K562 (cell line): ENCODE data around the gene CHN1. TPM values are rescaled to one million over a fixed set of nuclear protein-coding genes. Genes with fewer than 3 reads are reported as not detected.

Experiments
- ATAC-seq: fragments of 200-7000 bp; cut with Tn5 transposase; 3 replicates; pipeline ENCODE4 v1.9.1; 2020; ENCODE audit warnings: moderate library complexity
- BruUV-seq: library from RNA; stranded (reverse); fragments of 400-500 nt; replicated peaks from 2 replicates; lab custom pipeline; 2021; lab: Mats Ljungman, UMichigan
- CTCF ChIA-PET: fragments of 300-600 bp; formaldehyde crosslinking; extraction: SDS; loops from one replicate; lab custom pipeline; 2021; ENCODE audit warnings: low intra/inter-chr PET ratio; lab: Yijun Ruan, JAX
- POLR2A ChIA-PET: fragments of 300-600, 350-650 bp; sonication (Branson Sonifier 250); formaldehyde crosslinking; extraction: SDS; loops from one replicate; lab custom pipeline; 2021; ENCODE audit warnings: antibody characterized with exemption, inconsistent platforms; lab: Yijun Ruan, JAX
- DNase-seq, 4 experiments: peaks; one replicate each; pipeline versions ENCODE4 v3.0.0 to v3.0.0-alpha.2; 2011 to 2018; ENCODE audit warnings: low spot score in 3 of 4, mixed read lengths in 3 of 4; ENCODE audit errors: extremely low read depth in 1 of 4
- FAIRE-seq: peaks from 2 replicates; lab custom pipeline; 2011; peaks lifted over from hg19 to GRCh38; lab: Jason Lieb, UNC
- H2AFZ ChIP-seq: 2 replicates; pipeline ENCODE4 v1.6.0; 2011; ENCODE audit warnings: low read depth, low read length, control low read depth, inconsistent platforms
- H3K27ac ChIP-seq: fragments of 200-600 bp; 3 replicates; pipeline ENCODE4 v1.8.0; 2011; ENCODE audit warnings: low read depth, mild to moderate bottlenecking, control low read depth, inconsistent platforms, low read length, moderate library complexity, mixed read lengths; ENCODE audit errors: extremely low read depth
- H3K27me3 ChIP-seq, 2 experiments: fragments of 300-600 bp in 1 of 2; 2 replicates in 1 of 2; 3 replicates in 1 of 2; pipeline versions ENCODE4 v1.6.0 to v1.8.0; 2011; ENCODE audit warnings: inconsistent platforms in 2 of 2, low read length in 2 of 2, mild to moderate bottlenecking in 1 of 2, mixed read lengths in 1 of 2, moderate library complexity in 1 of 2; ENCODE audit not compliant: control insufficient read depth in 2 of 2, insufficient read depth in 2 of 2
- H3K36me3 ChIP-seq: fragments of 300-600 bp; 3 replicates; pipeline ENCODE4 v1.8.0; 2011; ENCODE audit warnings: mild to moderate bottlenecking, low read length, inconsistent platforms; ENCODE audit not compliant: control insufficient read depth, insufficient read depth
- H3K4me1 ChIP-seq, 2 experiments: fragments of 200-600 bp in 1 of 2; replicated peaks in 1 of 2; 2 replicates in 1 of 2; 3 replicates in 1 of 2; pipeline versions ENCODE4 v1.5.1 to v1.8.0; 2011; ENCODE audit warnings: inconsistent platforms in 2 of 2, low read length in 2 of 2, mild to moderate bottlenecking in 1 of 2, mixed read lengths in 1 of 2, moderate library complexity in 1 of 2; ENCODE audit not compliant: control insufficient read depth in 2 of 2, insufficient read depth in 2 of 2
- H3K4me2 ChIP-seq: 2 replicates; pipeline ENCODE4 v1.6.1; 2011; ENCODE audit warnings: low read length, control low read depth, inconsistent platforms, mixed read lengths; ENCODE audit not compliant: insufficient read depth
- H3K4me3 ChIP-seq: fragments of 200-600 bp; sonication (generic), shearing (Covaris generic); 2 replicates; pipeline ENCODE4 v1.5.1; 2016; ENCODE audit warnings: control low read depth, inconsistent platforms
- H3K79me2 ChIP-seq: fragments of 200-600 bp; 3 replicates; pipeline ENCODE4 v1.8.0; 2011; ENCODE audit warnings: low read length, inconsistent platforms; ENCODE audit not compliant: control insufficient read depth, insufficient read depth
- H3K9ac ChIP-seq, 2 experiments: 2 replicates each; pipeline versions ENCODE4 v1.6.0 to v1.6.1; 2011; ENCODE audit warnings: low read depth in 2 of 2, low read length in 2 of 2, control low read depth in 1 of 2, inconsistent platforms in 1 of 2, mild to moderate bottlenecking in 1 of 2, mixed read lengths in 1 of 2; ENCODE audit not compliant: insufficient read depth in 1 of 2
- H3K9me1 ChIP-seq: one replicate; pipeline ENCODE4 v1.6.0; 2011; ENCODE audit warnings: inconsistent platforms, mild to moderate bottlenecking, low read length, moderate library complexity; ENCODE audit not compliant: control insufficient read depth, insufficient read depth
- H3K9me3 ChIP-seq: replicated peaks from 2 replicates; pipeline ENCODE4 v1.5.1; 2011; ENCODE audit warnings: low read depth, low read length, inconsistent platforms; ENCODE audit not compliant: control insufficient read depth, insufficient read depth
- H4K20me1 ChIP-seq: replicated peaks from 2 replicates; pipeline ENCODE4 v1.6.1; 2011; ENCODE audit warnings: low read length, inconsistent platforms, mixed read lengths; ENCODE audit not compliant: control insufficient read depth, insufficient read depth
- ARNT ChIP-seq, 2 experiments: fragments of 450-650 bp; IDR thresholded peaks; 2 replicates each; pipeline ENCODE4 v1.6.1; 2016; ENCODE audit warnings: mild to moderate bottlenecking in 1 of 2
- BRF1 ChIP-seq: IDR thresholded peaks from 3 replicates; pipeline ENCODE4 v1.6.1; 2011; ENCODE audit warnings: borderline replicate concordance, mild to moderate bottlenecking; ENCODE audit not compliant: insufficient read length; ENCODE audit errors: extremely low read depth
- CC2D1A ChIP-seq: fragments of 450-650 bp; IDR thresholded peaks from 2 replicates; pipeline ENCODE4 v1.6.1; 2017; ENCODE audit warnings: mild to moderate bottlenecking
- CHCHD3 ChIP-seq: fragments of 250-450 bp; sonication (Bioruptor Pico); IDR thresholded peaks from 2 replicates; pipeline ENCODE4 v2.1.2; 2022; ENCODE audit warnings: mild to moderate bottlenecking
- DPF2 ChIP-seq: fragments of 450-650 bp; IDR thresholded peaks from 2 replicates; pipeline ENCODE4 v1.6.1; 2016
- GABPB1 ChIP-seq: sonication (generic); formaldehyde crosslinking; IDR thresholded peaks from 2 replicates; pipeline ENCODE4 v1.8.0; 2022; ENCODE audit warnings: mild to moderate bottlenecking, missing genetic modification reagents
- KAT7 ChIP-seq: sonication (generic); formaldehyde crosslinking; IDR thresholded peaks from 2 replicates; pipeline ENCODE4 v1.8.0; 2022; ENCODE audit warnings: missing genetic modification reagents, mild to moderate bottlenecking, borderline replicate concordance
- MAX ChIP-seq: sonication (generic); formaldehyde crosslinking; IDR thresholded peaks from 2 replicates; pipeline ENCODE4 v1.9.0; 2022; ENCODE audit warnings: mild to moderate bottlenecking, missing genetic modification reagents
- MLX ChIP-seq, 2 experiments: fragments of 450-650 bp in 1 of 2; sonication (generic) in 1 of 2; formaldehyde crosslinking; conservative IDR thresholded peaks; 2 replicates each; pipeline versions ENCODE4 v1.4.0 to v1.8.1; 2020 to 2022; ENCODE audit warnings: mild to moderate bottlenecking in 1 of 2, missing genetic modification reagents in 1 of 2
- MYNN ChIP-seq, 2 experiments: sonication (generic); formaldehyde crosslinking in 1 of 2; IDR thresholded peaks; 2 replicates each; pipeline versions ENCODE4 v1.5.0 to v1.6.1; 2016 to 2020; ENCODE audit warnings: antibody characterized with exemption in 1 of 2, missing genetic modification reagents in 1 of 2
- POLR3G ChIP-seq: IDR thresholded peaks from 2 replicates; pipeline ENCODE4 v1.6.1; 2011; ENCODE audit not compliant: insufficient read length, insufficient replicate concordance; ENCODE audit errors: extremely low read depth
- PPARD ChIP-seq: fragments of 250-450 bp; sonication (Bioruptor Pico); IDR thresholded peaks from 2 replicates; pipeline ENCODE4 v1.8.0; 2022; ENCODE audit warnings: inconsistent platforms, mild to moderate bottlenecking, moderate library complexity
- PREB ChIP-seq: sonication (generic); formaldehyde crosslinking; IDR thresholded peaks from 2 replicates; pipeline ENCODE4 v1.8.1; 2023; ENCODE audit warnings: mild to moderate bottlenecking, missing genetic modification reagents
- RBBP5 ChIP-seq: fragments of 200-600 bp; sonication (generic); IDR thresholded peaks from 2 replicates; pipeline ENCODE4 v1.6.1; 2012; ENCODE audit warnings: borderline replicate concordance, mild to moderate bottlenecking, low read length, control low read depth, inconsistent platforms; ENCODE audit not compliant: insufficient read depth, poor library complexity, severe bottlenecking
- THRAP3 ChIP-seq: fragments of 450-650 bp; IDR thresholded peaks from 2 replicates; pipeline ENCODE4 v1.6.1; 2016; ENCODE audit warnings: mild to moderate bottlenecking, inconsistent platforms, borderline replicate concordance
- XRCC5 ChIP-seq: fragments of 200-400 bp; formaldehyde crosslinking; IDR thresholded peaks from 2 replicates; pipeline ENCODE4 v1.6.1; 2017; ENCODE audit warnings: low read depth, mild to moderate bottlenecking, low read length
- ZNF124 ChIP-seq: sonication (generic); formaldehyde crosslinking; IDR thresholded peaks from 2 replicates; pipeline ENCODE4 v1.8.1; 2022; ENCODE audit warnings: missing genetic modification reagents
- ZNF184 ChIP-seq: sonication (generic); formaldehyde crosslinking; IDR thresholded peaks from 2 replicates; pipeline ENCODE4 v1.5.0; 2020; ENCODE audit warnings: missing genetic modification reagents
- ZNF766 ChIP-seq: fragments of 200-800 bp; sonication (Bioruptor generic); conservative IDR thresholded peaks from 2 replicates; pipeline ENCODE4 v1.6.1; 2016; ENCODE audit warnings: missing genetic modification characterization, missing compliant biosample characterization
- WGBS: fragments of 100-300 bp; shearing (Covaris generic); methylation state at CpG from one replicate; pipeline ENCODE4 v1.1.6; 2016; ENCODE audit warnings: low coverage, mixed read lengths; ENCODE audit not compliant: insufficient coverage; ENCODE audit errors: missing lambda C conversion rate; 5-methylcytosine and 5-hydroxymethylcytosine counted together
- in situ Hi-C: fragments of 300-500 bp; cut with MboI; formaldehyde crosslinking; loops from 4 replicates; pipeline ENCODE4 v1.15.0; 2018; ENCODE audit warnings: inconsistent platforms, mixed read lengths
- intact Hi-C: fragments of 100-400 bp; cut with micrococcal nuclease; formaldehyde crosslinking; loops from 2 replicates; pipeline ENCODE4 v1.14.2; 2022
- polyA plus RNA-seq, 8 experiments: library from polyadenylated mRNA; depleted of rRNA in 4 of 8; stranded (reverse) in 5 of 8; unstranded in 3 of 8; fragments of >200 nt; fragmentation: Nextera tagmentation in 2 of 8; fragmentation: Illumina TruSeq in 1 of 8; extraction: Ambion mirVana in 2 of 8; extraction: Trizol in 1 of 8; gene quantifications; 2 replicates each; pipeline versions ENCODE4 v1.2.1 to v1.2.3, GENCODE V29; 2011 to 2014; ENCODE audit warnings: inconsistent platforms in 1 of 8, missing spikeins in 1 of 8
- total RNA-seq, 7 experiments: library from RNA; depleted of rRNA in 6 of 7; stranded (reverse); fragments of >200 nt in 6 of 7; fragmentation: Illumina TruSeq in 2 of 7; extraction: Trizol in 2 of 7; gene quantifications; 2 replicates each; pipeline versions ENCODE4 v1.2.1 to v1.2.3, GENCODE V29; 2011 to 2021; ENCODE audit warnings: low replicate concordance in 1 of 7

The CHN1 gene
- total and polyA plus RNA-seq, 9 of the 15 experiments (the other 6 are each of a cell fraction or from before 2014, with no cell fraction given), result 0.17 to 2.0 (median 0.87) TPM

GRCh38 chr2:174780191-174780840 is 224.9 kb downstream of the CHN1 start:
- WGBS, result 0% methylated on average over 5 of the region's 5 CpGs
- FAIRE-seq (no peak), ATAC-seq (no peak), DNase-seq (no peak)
- H3K9me1 ChIP-seq, result no peaks in the 10 kb centered on the region
- no peak overlapping the region for H3K27ac ChIP-seq
- CTCF ChIA-PET, result no interaction called here
- H3K4me3 ChIP-seq, result no peak overlapping the region
- H3K9ac ChIP-seq, result no peak overlapping the region
- intact Hi-C loops (no loop called here), in situ Hi-C loops (no loop called here)
- H2AFZ ChIP-seq, result no peak overlapping the region
- H4K20me1 ChIP-seq, result 0 out of 2 replicates have a peak, but pooled peaks cover 7% of the 10 kb centered on the region
- POLR2A ChIA-PET, result no interaction called here
- no peaks in the 10 kb centered on the region for H3K9me3 ChIP-seq
- H3K4me1 ChIP-seq, result no peaks in the 10 kb centered on the region
- H3K79me2 ChIP-seq, result no peaks in the 10 kb centered on the region
- TF ChIP-seq ZNF124 (CRISPR knock-in tag), result no peak
- TF ChIP-seq MLX (CRISPR knock-in tag; conservative IDR thresholded peaks at IDR 0.05), result no peak
- no peak for TF ChIP-seq GABPB1 (CRISPR knock-in tag)
- TF ChIP-seq BRF1, result no peak
- TF ChIP-seq PPARD (CRISPR knock-in tag), result no peak
- no peak for TF ChIP-seq ARNT (IDR thresholded peaks at IDR 0.05)
- no peak for TF ChIP-seq DPF2
- TF ChIP-seq ZNF184, result no peak
- no peak for TF ChIP-seq MAX (CRISPR knock-in tag)
- no peak for TF ChIP-seq ZNF766 (CRISPR knock-in tag)
- TF ChIP-seq THRAP3, result no peak
- TF ChIP-seq POLR3G, result no peak
- TF ChIP-seq XRCC5, result no peak
- TF ChIP-seq CC2D1A, result no peak
- TF ChIP-seq PREB (CRISPR knock-in tag), result no peak
- no peak for TF ChIP-seq KAT7
- TF ChIP-seq RBBP5, result no peak
- no peak for TF ChIP-seq CHCHD3 (CRISPR knock-in tag)
- TF ChIP-seq MYNN (IDR thresholded peaks at IDR 0.05), result no peak
- TF ChIP-seq MYNN (CRISPR knock-in tag; IDR thresholded peaks at IDR 0.05), result no peak
- H3K36me3 ChIP-seq, result no peaks in the 10 kb centered on the region
- H3K4me2 ChIP-seq, result no peak overlapping the region
- BruUV-seq, result no TSS peak
- H3K27me3 ChIP-seq, result peaks cover 29 to 49% of the 10 kb centered on the region in 2 experiments
